ENCODE results near the gene AMIGO3. TPM values are rescaled to one million over a fixed set of nuclear protein-coding genes. Genes with fewer than 3 reads are reported as not detected.

Gene AMIGO3
- total and polyA plus RNA-seq, 2 experiments from 2014 or later, result 2.6 to 5.2 TPM

DNA sequence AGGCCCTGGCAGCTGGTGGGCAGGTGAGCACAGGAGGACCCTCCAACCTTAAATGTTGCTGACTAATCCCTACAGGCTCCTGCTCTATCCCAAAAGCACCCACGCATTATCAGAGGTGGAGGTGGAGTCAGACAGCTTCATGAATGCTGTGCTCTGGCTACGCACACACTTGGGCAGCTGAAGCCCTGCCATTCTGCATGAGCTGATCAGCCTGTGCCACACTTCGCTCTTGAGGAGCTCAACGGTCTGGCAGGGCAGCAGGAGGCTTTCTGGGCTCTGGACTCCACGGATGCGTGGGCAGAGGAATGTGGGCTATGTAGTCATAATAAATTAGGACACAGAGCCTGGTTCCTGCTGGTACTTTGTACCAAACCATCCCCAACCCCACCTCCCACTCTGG is 36.3 kb downstream of the AMIGO3 start:
- TF ChIP-seq, protein P1, sequence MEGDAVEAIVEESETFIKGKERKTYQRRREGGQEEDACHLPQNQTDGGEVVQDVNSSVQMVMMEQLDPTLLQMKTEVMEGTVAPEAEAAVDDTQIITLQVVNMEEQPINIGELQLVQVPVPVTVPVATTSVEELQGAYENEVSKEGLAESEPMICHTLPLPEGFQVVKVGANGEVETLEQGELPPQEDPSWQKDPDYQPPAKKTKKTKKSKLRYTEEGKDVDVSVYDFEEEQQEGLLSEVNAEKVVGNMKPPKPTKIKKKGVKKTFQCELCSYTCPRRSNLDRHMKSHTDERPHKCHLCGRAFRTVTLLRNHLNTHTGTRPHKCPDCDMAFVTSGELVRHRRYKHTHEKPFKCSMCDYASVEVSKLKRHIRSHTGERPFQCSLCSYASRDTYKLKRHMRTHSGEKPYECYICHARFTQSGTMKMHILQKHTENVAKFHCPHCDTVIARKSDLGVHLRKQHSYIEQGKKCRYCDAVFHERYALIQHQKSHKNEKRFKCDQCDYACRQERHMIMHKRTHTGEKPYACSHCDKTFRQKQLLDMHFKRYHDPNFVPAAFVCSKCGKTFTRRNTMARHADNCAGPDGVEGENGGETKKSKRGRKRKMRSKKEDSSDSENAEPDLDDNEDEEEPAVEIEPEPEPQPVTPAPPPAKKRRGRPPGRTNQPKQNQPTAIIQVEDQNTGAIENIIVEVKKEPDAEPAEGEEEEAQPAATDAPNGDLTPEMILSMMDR (IDR thresholded peaks at IDR 0.05; ENCODE audit: low read depth, low read length), result no peak
- no peak overlapping the region for H3K4me3 ChIP-seq
- H3K9me3 ChIP-seq (ENCODE audit: low read depth), result no peaks in the 10 kb centered on the region
- no peak for DNase-seq (ENCODE audit: low read depth in 1 of 2, low spot score in 1 of 2)
- H3K27ac ChIP-seq, result no peak overlapping the region
- H3K27me3 ChIP-seq, result no peaks in the 10 kb centered on the region
- H3K36me3 ChIP-seq, result peaks cover 39% of the 10 kb centered on the region
- no peaks in the 10 kb centered on the region for H3K4me1 ChIP-seq (ENCODE audit: low read depth)

DNA sequence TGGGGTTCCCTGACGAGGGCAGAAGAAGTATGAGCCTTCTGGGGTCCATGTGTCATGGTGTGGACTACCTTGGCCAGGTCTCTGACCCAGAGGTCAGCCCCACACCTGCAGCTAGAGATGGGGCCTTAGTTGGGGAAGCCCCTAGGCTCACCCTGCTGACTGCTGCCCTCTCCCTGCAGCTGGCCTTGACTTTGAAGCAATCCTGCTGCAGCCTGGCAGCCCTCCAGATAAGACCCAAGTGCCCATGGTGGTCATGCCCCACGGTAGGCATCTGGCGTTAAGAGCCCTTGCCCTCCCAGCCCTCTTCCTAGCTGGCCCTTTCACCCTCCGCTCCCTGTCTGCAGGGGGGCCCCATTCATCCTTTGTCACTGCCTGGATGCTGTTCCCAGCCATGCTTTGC is 37.9 kb downstream of the AMIGO3 start:
- Histone ChIP-seq H3K27ac (no peak overlapping the region), H3K27me3 (no peaks in the 10 kb centered on the region), H3K36me3 (peaks cover 45% of the 10 kb centered on the region), H3K4me1 (ENCODE audit: low read depth) (no peaks in the 10 kb centered on the region), H3K4me3 (no peak overlapping the region), H3K9me3 (ENCODE audit: low read depth) (no peaks in the 10 kb centered on the region)
- DNase-seq (ENCODE audit: low read depth in 1 of 2, low spot score in 1 of 2), result no peak
- TF ChIP-seq, protein P1 (IDR thresholded peaks at IDR 0.05; ENCODE audit: low read depth, low read length), result no peak

DNA sequence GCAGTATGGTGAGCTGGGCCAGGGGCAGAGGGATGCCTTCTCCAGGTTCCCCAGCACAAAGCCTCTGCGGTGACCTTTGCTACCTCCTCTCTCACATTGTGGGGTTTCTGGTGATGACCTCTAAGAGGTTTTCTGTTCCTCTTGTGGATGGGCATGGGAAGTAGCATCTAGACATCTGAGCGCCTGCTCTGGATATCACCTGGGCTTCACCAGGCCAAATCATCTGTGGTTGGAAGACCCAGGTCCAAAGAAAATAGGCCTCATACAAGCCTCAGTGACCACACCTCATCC is 38.3 kb downstream of the AMIGO3 start:
- H3K4me3 ChIP-seq, result no peak overlapping the region
- no peaks in the 10 kb centered on the region for H3K9me3 ChIP-seq (ENCODE audit: low read depth)
- H3K27ac ChIP-seq, result no peak overlapping the region
- H3K4me1 ChIP-seq (ENCODE audit: low read depth), result no peaks in the 10 kb centered on the region
- H3K27me3 ChIP-seq, result no peaks in the 10 kb centered on the region
- peaks cover 46% of the 10 kb centered on the region for H3K36me3 ChIP-seq
- TF ChIP-seq, protein P1 (IDR thresholded peaks at IDR 0.05; ENCODE audit: low read depth, low read length), result no peak
- no peak for DNase-seq (ENCODE audit: low read depth in 1 of 2, low spot score in 1 of 2)

DNA sequence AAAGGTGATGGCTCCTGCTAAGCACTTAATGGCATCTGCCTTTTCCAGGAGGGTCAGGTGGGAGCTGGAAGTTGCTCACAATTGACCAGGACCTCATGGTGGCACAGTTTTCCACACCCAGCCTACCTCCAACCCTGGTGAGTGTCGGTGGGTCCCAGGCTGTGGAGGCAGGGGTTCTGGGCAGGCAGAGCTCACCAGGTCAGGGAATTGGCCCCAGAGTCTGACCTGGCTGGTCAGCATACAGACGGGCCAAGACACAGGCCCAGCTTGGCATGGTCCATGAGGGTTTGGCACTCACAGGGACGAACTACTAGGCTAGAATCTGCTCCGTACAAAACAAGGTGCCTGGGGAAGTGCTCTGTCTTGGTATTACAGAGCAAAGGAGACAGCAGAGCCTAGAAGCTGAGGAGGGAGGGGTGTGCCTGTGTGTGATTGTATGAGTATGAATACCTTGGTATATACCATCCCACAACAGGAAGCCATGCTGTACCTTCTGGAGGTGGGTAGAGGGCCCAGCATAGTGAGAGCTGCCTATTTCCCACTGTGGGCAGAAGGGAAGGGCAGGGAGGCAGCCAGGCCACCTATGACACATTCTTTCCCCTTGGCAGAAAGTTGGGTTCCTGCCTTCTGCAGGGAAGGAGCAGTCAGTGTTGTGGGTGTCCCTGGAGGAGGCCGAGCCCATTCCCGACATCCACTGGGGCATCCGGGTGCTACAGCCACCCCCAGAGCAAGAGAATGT is 38.8 kb downstream of the AMIGO3 start:
- H3K27me3 ChIP-seq, result no peaks in the 10 kb centered on the region
- no peak for DNase-seq (ENCODE audit: low read depth in 1 of 2, low spot score in 1 of 2)
- no peak overlapping the region for H3K4me3 ChIP-seq
- H3K9me3 ChIP-seq (ENCODE audit: low read depth), result no peaks in the 10 kb centered on the region
- no peak overlapping the region for H3K27ac ChIP-seq
- no peaks in the 10 kb centered on the region for H3K4me1 ChIP-seq (ENCODE audit: low read depth)
- TF ChIP-seq, protein P1 (IDR thresholded peaks at IDR 0.05; ENCODE audit: low read depth, low read length), result no peak
- peaks cover 46% of the 10 kb centered on the region for H3K36me3 ChIP-seq

DNA sequence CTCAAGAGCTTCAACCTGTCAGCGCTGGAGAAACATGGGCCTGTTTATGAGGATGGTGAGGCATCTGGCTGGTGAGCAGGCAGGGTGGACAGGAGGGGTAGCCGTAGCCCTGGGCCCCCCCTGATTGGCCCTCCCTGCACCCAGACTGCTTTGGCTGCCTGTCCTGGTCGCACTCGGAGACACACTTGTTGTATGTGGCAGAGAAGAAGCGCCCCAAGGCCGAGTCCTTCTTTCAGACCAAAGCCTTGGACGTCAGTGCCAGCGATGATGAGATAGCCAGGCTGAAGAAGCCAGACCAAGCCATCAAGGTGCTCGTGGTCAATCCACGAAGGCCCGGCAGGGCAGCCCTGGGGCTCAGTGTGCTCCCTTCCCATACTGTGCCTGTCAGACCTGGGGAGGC is 43.6 kb downstream of the AMIGO3 start:
- DNase-seq (ENCODE audit: low read depth in 1 of 2, low spot score in 1 of 2), result no peak
- no peaks in the 10 kb centered on the region for H3K9me3 ChIP-seq (ENCODE audit: low read depth)
- peaks cover 11% of the 10 kb centered on the region for H3K4me1 ChIP-seq (ENCODE audit: low read depth)
- H3K4me3 ChIP-seq, result no peak overlapping the region
- H3K27me3 ChIP-seq, result no peaks in the 10 kb centered on the region
- TF ChIP-seq, protein P1 (IDR thresholded peaks at IDR 0.05; ENCODE audit: low read depth, low read length), result no peak
- H3K27ac ChIP-seq, result no peak overlapping the region
- H3K36me3 ChIP-seq, result peaks cover 21% of the 10 kb centered on the region
